ENCODE results near the gene WDR62. TPM values are rescaled to one million over a fixed set of nuclear protein-coding genes. Genes with fewer than 3 reads are reported as not detected.

The WDR62 gene
- polyA plus RNA-seq, 1 donor (not counting 4 experiments of a cell fraction or from before 2014, with no cell fraction given), result 2.3 TPM

DNA sequence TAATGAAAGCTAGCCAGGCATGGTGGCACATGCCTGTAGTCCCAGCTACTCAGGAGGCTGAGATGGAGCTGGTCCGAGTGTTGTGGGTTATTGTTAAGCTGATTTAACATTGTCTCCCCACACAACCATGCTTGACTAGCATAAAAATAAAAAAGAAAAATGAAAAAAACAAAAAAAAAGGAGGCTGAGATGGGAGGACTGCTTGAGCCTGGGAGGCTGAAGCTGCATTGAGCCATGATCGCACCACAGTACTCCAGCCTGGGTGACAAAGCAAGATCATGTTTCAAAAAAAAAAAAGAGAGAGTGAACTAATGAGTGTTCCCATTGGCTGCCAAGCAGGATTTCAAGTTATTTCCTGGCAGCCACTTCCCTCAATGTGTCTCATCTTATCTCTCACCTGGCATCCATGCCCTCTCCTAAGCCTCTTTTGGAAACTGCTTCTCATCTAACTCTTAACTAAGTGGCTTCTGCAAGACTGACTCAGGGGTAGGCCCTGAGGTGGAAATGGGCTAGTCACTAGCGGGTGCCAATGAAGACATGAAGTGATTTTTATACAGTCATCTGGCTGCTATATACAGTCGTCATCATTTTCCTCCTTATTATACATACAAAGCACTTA is 5.5 kb upstream of the WDR62 start:
- no peak overlapping the region for H3K9ac ChIP-seq (ENCODE audit: control insufficient read depth, extremely low read depth, insufficient read depth, low read length)
- no peak overlapping the region for H2AFZ ChIP-seq (ENCODE audit: control insufficient read depth, low read length)
- no peak overlapping the region for H3K4me2 ChIP-seq (ENCODE audit: control insufficient read depth, extremely low read depth, insufficient read depth, low read depth, low read length)
- H3K4me3 ChIP-seq (ENCODE audit: control insufficient read depth in 2 of 3, extremely low read depth in 1 of 3, insufficient read depth in 2 of 3, low read depth in 1 of 3, low read length in 3 of 3), result no peak overlapping the region
- no peaks in the 10 kb centered on the region for H3K79me2 ChIP-seq (ENCODE audit: control insufficient read depth, insufficient read depth, low read length)
- dilution Hi-C loops (cut with MboI; ENCODE audit: extremely low pct_ligation_motif_present, low sequenced_read_pairs), result no loop called here
- DNase-seq (ENCODE audit: low read depth, low spot score) (peak; percentile 46), FAIRE-seq (peak; percentile 94)
- no peak for TF ChIP-seq EZH2 (IDR thresholded peaks at IDR 0.05; ENCODE audit: low read length)
- TF ChIP-seq, protein P1, sequence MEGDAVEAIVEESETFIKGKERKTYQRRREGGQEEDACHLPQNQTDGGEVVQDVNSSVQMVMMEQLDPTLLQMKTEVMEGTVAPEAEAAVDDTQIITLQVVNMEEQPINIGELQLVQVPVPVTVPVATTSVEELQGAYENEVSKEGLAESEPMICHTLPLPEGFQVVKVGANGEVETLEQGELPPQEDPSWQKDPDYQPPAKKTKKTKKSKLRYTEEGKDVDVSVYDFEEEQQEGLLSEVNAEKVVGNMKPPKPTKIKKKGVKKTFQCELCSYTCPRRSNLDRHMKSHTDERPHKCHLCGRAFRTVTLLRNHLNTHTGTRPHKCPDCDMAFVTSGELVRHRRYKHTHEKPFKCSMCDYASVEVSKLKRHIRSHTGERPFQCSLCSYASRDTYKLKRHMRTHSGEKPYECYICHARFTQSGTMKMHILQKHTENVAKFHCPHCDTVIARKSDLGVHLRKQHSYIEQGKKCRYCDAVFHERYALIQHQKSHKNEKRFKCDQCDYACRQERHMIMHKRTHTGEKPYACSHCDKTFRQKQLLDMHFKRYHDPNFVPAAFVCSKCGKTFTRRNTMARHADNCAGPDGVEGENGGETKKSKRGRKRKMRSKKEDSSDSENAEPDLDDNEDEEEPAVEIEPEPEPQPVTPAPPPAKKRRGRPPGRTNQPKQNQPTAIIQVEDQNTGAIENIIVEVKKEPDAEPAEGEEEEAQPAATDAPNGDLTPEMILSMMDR (optimal IDR thresholded peaks at IDR 0.05 in 1 of 3, IDR thresholded peaks at IDR 0.05 in 1 of 3, conservative IDR thresholded peaks at IDR 0.05 in 1 of 3; ENCODE audit: extremely low read depth in 1 of 3, insufficient read depth in 2 of 3, low read length in 3 of 3), result no peak
- no peaks in the 10 kb centered on the region for H3K9me1 ChIP-seq (ENCODE audit: control insufficient read depth, extremely low read depth, insufficient read depth, low read length)
- H3K27ac ChIP-seq (ENCODE audit: control insufficient read depth, insufficient read depth, low read length), result peak overlapping the region; percentile 55
- no peaks in the 10 kb centered on the region for H4K20me1 ChIP-seq (ENCODE audit: control insufficient read depth, extremely low read depth, insufficient read depth, low read length)
- H3K36me3 ChIP-seq (ENCODE audit: control insufficient read depth in 2 of 2, extremely low read depth in 1 of 2, insufficient read depth in 2 of 2, low read length in 2 of 2), result no peaks in the 10 kb centered on the region
- no peaks in the 10 kb centered on the region for H3K9me3 ChIP-seq (ENCODE audit: control insufficient read depth, low read depth, low read length)
- peaks cover 5% of the 10 kb centered on the region for H3K4me1 ChIP-seq (ENCODE audit: control insufficient read depth, extremely low read depth, insufficient read depth, low read length)
- no peaks in the 10 kb centered on the region for H3K27me3 ChIP-seq (ENCODE audit: control insufficient read depth, extremely low read depth, insufficient read depth, low read length)

GRCh38 chr19:36051236-36051635 is 3.5 kb upstream of the WDR62 start:
- Histone ChIP-seq H3K4me1 (ENCODE audit: control insufficient read depth, extremely low read depth, insufficient read depth, low read length) (peaks cover 10% of the 10 kb centered on the region), H3K4me2 (ENCODE audit: control insufficient read depth, extremely low read depth, insufficient read depth, low read depth, low read length) (no peak overlapping the region), H2AFZ (ENCODE audit: control insufficient read depth, low read length) (no peak overlapping the region), H3K9ac (ENCODE audit: control insufficient read depth, extremely low read depth, insufficient read depth, low read length) (no peak overlapping the region), H3K27me3 (ENCODE audit: control insufficient read depth, extremely low read depth, insufficient read depth, low read length) (no peaks in the 10 kb centered on the region), H3K27ac (ENCODE audit: control insufficient read depth, insufficient read depth, low read length) (no peak overlapping the region), H3K79me2 (ENCODE audit: control insufficient read depth, insufficient read depth, low read length) (peaks cover 5% of the 10 kb centered on the region), H4K20me1 (ENCODE audit: control insufficient read depth, extremely low read depth, insufficient read depth, low read length) (peaks cover 1% of the 10 kb centered on the region), H3K4me3 (ENCODE audit: control insufficient read depth in 2 of 3, extremely low read depth in 1 of 3, insufficient read depth in 2 of 3, low read depth in 1 of 3, low read length in 3 of 3) (no peak overlapping the region), H3K9me1 (ENCODE audit: control insufficient read depth, extremely low read depth, insufficient read depth, low read length) (no peaks in the 10 kb centered on the region), H3K36me3 (ENCODE audit: control insufficient read depth in 2 of 2, extremely low read depth in 1 of 2, insufficient read depth in 2 of 2, low read length in 2 of 2) (no peaks in the 10 kb centered on the region), H3K9me3 (ENCODE audit: control insufficient read depth, low read depth, low read length) (no peaks in the 10 kb centered on the region)
- dilution Hi-C loops (cut with MboI; ENCODE audit: extremely low pct_ligation_motif_present, low sequenced_read_pairs), result no loop called here
- no peak for DNase-seq (ENCODE audit: low read depth, low spot score)
- FAIRE-seq, result no peak
- no peak for TF ChIP-seq EZH2 (IDR thresholded peaks at IDR 0.05; ENCODE audit: low read length)
- TF ChIP-seq, protein P1 (optimal IDR thresholded peaks at IDR 0.05 in 1 of 3, IDR thresholded peaks at IDR 0.05 in 1 of 3, conservative IDR thresholded peaks at IDR 0.05 in 1 of 3; ENCODE audit: extremely low read depth in 1 of 3, insufficient read depth in 2 of 3, low read length in 3 of 3), result peak; percentile 15 to 53 (median 37)
